HG03066 (cell line): ENCODE measurements around the gene RLBP1.
"Not testable (repeated sequence)": the region's sequence is repeated elsewhere in the genome, so short reads cannot be mapped to it uniquely, and the experiment has no call there.

Experiments
- ATAC-seq: cut with Tn5 transposase; IDR thresholded peaks from one replicate; pipeline ENCODE4 v1.9.1; 2021; ENCODE audit warnings: low read depth; ENCODE audit not compliant: unreplicated experiment

RLBP1 gene

GRCh38 chr15:89221543-89221942 is at the start of gene RLBP1:
TSS of gene RLBP1 (minus strand) at chr15:89221579. CDS start at chr15:89218975, 2,604 bp downstream.
- no peak for ATAC-seq

GRCh38 chr15:89250142-89250541 is 28.8 kb upstream of the RLBP1 start:
- not testable (repeated sequence) for ATAC-seq

- ATAC-seq, result no peak
Measured at GRCh38 chr15:89248584-89248983, 27.2 kb upstream of the RLBP1 start.

- ATAC-seq, result no peak
Measured at GRCh38 chr15:89247446-89247845, 26.1 kb upstream of the RLBP1 start.

- peak; percentile 19 for ATAC-seq
Measured at GRCh38 chr15:89244574-89244903, 23.2 kb upstream of the RLBP1 start.

GRCh38 chr15:89243691-89244573 is 22.6 kb upstream of the RLBP1 start, which contains the start of gene FANCI:
TSS of gene FANCI (plus strand) at chr15:89243979. CDS start at chr15:89247648, 3,669 bp downstream.
- ATAC-seq, result peak; percentile 94

- ATAC-seq, result no peak
Measured at GRCh38 chr15:89243046-89243690, 21.8 kb upstream of the RLBP1 start.

GRCh38 chr15:89239883-89240810 is 18.8 kb upstream of the RLBP1 start:
- not testable (repeated sequence) for ATAC-seq

GRCh38 chr15:89231832-89232231 is 10.5 kb upstream of the RLBP1 start:
- ATAC-seq, result no peak

GRCh38 chr15:89230277-89230676 is 8.9 kb upstream of the RLBP1 start:
- ATAC-seq, result no peak

GRCh38 chr15:89227425-89227824 is 6.0 kb upstream of the RLBP1 start:
- no peak for ATAC-seq

GRCh38 chr15:89226359-89227221 is 5.2 kb upstream of the RLBP1 start:
- ATAC-seq, result no peak

GRCh38 chr15:89225588-89225987 is 4.2 kb upstream of the RLBP1 start:
- no peak for ATAC-seq

GRCh38 chr15:89218531-89218930 is 2.8 kb downstream of the RLBP1 start:
- no peak for ATAC-seq

- ATAC-seq, result no peak
Measured at GRCh38 chr15:89217686-89218376, 3.5 kb downstream of the RLBP1 start.

GRCh38 chr15:89217031-89217430 is 4.3 kb downstream of the RLBP1 start:
- ATAC-seq, result no peak

- ATAC-seq, result no peak
Measured at GRCh38 chr15:89215627-89216026, 5.8 kb downstream of the RLBP1 start.

GRCh38 chr15:89211678-89212170 is 9.7 kb downstream of the RLBP1 start:
- ATAC-seq, result no peak

GRCh38 chr15:89209057-89209456 is 12.3 kb downstream of the RLBP1 start:
- ATAC-seq, result no peak
